ENCODE measurements around the gene MGMT. TPM values are rescaled to one million over a fixed set of nuclear protein-coding genes. Genes with fewer than 3 reads are reported as not detected.

MGMT gene
- polyA plus RNA-seq, 1 of the 3 experiments (the other 2 are of a cell fraction) = 10.8 TPM

GRCh38 chr10:129725890-129726631 lies 259.0 kb downstream of the MGMT start:
- no peak for TF ChIP-seq POLR2AphosphoS5 (IDR thresholded peaks at IDR 0.05; ENCODE audit: low read depth, low read length)
- no peak for TF ChIP-seq NRF1 (IDR thresholded peaks at IDR 0.05; ENCODE audit: low read depth, low read length)
- no peak for TF ChIP-seq MEF2A (IDR thresholded peaks at IDR 0.05; ENCODE audit: borderline replicate concordance, low read depth)
- no peak for TF ChIP-seq RXRA (IDR thresholded peaks at IDR 0.05; ENCODE audit: borderline replicate concordance, low read depth)
- TF ChIP-seq IRF3 (IDR thresholded peaks at IDR 0.05; ENCODE audit: low read depth, low read length) = no peak
- TF ChIP-seq SIN3A (IDR thresholded peaks at IDR 0.05; ENCODE audit: borderline replicate concordance, low read depth, low read length) = no peak
- no peak for TF ChIP-seq SMC3 (IDR thresholded peaks at IDR 0.05; ENCODE audit: low read depth, low read length)
- no peak for TF ChIP-seq EP300 (IDR thresholded peaks at IDR 0.05; ENCODE audit: borderline replicate concordance in 1 of 2, low read depth in 1 of 2, low read length in 1 of 2)
- no peak for TF ChIP-seq FOXJ3 (CRISPR knock-in tag; IDR thresholded peaks at IDR 0.05)
- no peak for TF ChIP-seq RFX5 (IDR thresholded peaks at IDR 0.05; ENCODE audit: low read length)
- no peak for TF ChIP-seq USF2 (IDR thresholded peaks at IDR 0.05; ENCODE audit: borderline replicate concordance, low read depth, low read length)
- TF ChIP-seq GATA2 (CRISPR knock-in tag; IDR thresholded peaks at IDR 0.05) = no peak
- no peak for TF ChIP-seq PBX3 (IDR thresholded peaks at IDR 0.05)
- no peak for TF ChIP-seq FOSL2 (IDR thresholded peaks at IDR 0.05; ENCODE audit: borderline replicate concordance, low read depth)
- TF ChIP-seq TAF1 (IDR thresholded peaks at IDR 0.05; ENCODE audit: borderline replicate concordance, low read depth, low read length) = no peak
- no peak for TF ChIP-seq MAX (IDR thresholded peaks at IDR 0.05; ENCODE audit: low read depth)
- no peak for TF ChIP-seq USF1 (IDR thresholded peaks at IDR 0.05; ENCODE audit: borderline replicate concordance, low read depth)
- no peak for TF ChIP-seq JUND (IDR thresholded peaks at IDR 0.05)
- TF ChIP-seq EZH2phosphoT487 (IDR thresholded peaks at IDR 0.05; ENCODE audit: borderline replicate concordance, low read depth) = no peak
- no peak for TF ChIP-seq ZBTB33 (IDR thresholded peaks at IDR 0.05; ENCODE audit: borderline replicate concordance, low read depth)
- no peaks in the 10 kb centered on the region for H3K79me2 ChIP-seq (ENCODE audit: insufficient read depth)

More at GRCh38 chr10:129725890-129726631, 259.0 kb downstream of the MGMT start:
- no peak for DNase-seq
- no peaks in the 10 kb centered on the region for H3K27me3 ChIP-seq (ENCODE audit: insufficient read depth)
- no peaks in the 10 kb centered on the region for H4K20me1 ChIP-seq (ENCODE audit: insufficient read depth)
- ChIA-PET POLR2A (no interaction called here), CTCF (interaction anchor here (0.6 kb wide), 1 partner anchor 130 kb away, joined by 3 read pairs; no protein-coding TSS in a partner anchor)
- H3K4me3 ChIP-seq (ENCODE audit: low read depth in 2 of 2, low read length in 1 of 2) = no peak overlapping the region
- H3K9me3 ChIP-seq = no peaks in the 10 kb centered on the region
- H2AFZ ChIP-seq (ENCODE audit: low read depth) = no peak overlapping the region
- no peaks in the 10 kb centered on the region for H3K9me2 ChIP-seq
- no peak overlapping the region for H3K4me2 ChIP-seq
- no peaks in the 10 kb centered on the region for H3F3A ChIP-seq (replicated peaks; ENCODE audit: insufficient read depth)
- H3K36me3 ChIP-seq (replicated peaks in 1 of 2; ENCODE audit: control insufficient read depth in 1 of 2, insufficient read depth in 2 of 2, low read length in 1 of 2) = no peaks in the 10 kb centered on the region
- no peaks in the 10 kb centered on the region for H3K4me1 ChIP-seq (ENCODE audit: control insufficient read depth in 1 of 2, insufficient read depth in 2 of 2, low read depth in 1 of 2, low read length in 1 of 2)
- H3K9ac ChIP-seq = no peak overlapping the region
- 47% methylated on average over 8 of the region's 10 CpGs for WGBS (ENCODE audit: low lambda C conversion rate)
- no peak overlapping the region for H3K27ac ChIP-seq (ENCODE audit: low read depth in 2 of 2, low read length in 1 of 2)

Data from SK-N-SH (cell line).